B cell (primary cell): ENCODE results near the gene ZBTB11. TPM values are rescaled to one million over a fixed set of nuclear protein-coding genes. Genes with fewer than 3 reads are reported as not detected.

Experiments used
- ATAC-seq: fragments of 200-7000 bp; cut with Tn5 transposase; one replicate; pipeline ENCODE4 v1.10.0; 2021; ENCODE audit warnings: low read depth, mild to moderate bottlenecking, moderate number of reproducible peaks, moderate library complexity
- CTCF ChIA-PET: fragments of 350-600 bp; sonication (Branson Sonifier 250); formaldehyde crosslinking; loops from one replicate; lab custom pipeline; 2021; ENCODE audit warnings: antibody characterized with exemption, inconsistent platforms; lab: Charles Lee
- POLR2A ChIA-PET: fragments of 350-600 bp; sonication (Branson Sonifier 250); formaldehyde crosslinking; loops from one replicate; lab custom pipeline; 2021; ENCODE audit warnings: antibody characterized with exemption; lab: Charles Lee
- DNase-seq: peaks from one replicate; pipeline ENCODE4 v3.0.0; 2013
- H2AFZ ChIP-seq: 2 replicates; pipeline ENCODE4 v1.6.1; 2012; ENCODE audit warnings: mild to moderate bottlenecking, low read depth, low read length; ENCODE audit not compliant: insufficient read depth, poor library complexity, severe bottlenecking
- H3K27ac ChIP-seq, 2 donors: 1 replicate in 1 of 2; 2 replicates in 1 of 2; pipeline ENCODE4 v1.5.1; 2012 to 2013; ENCODE audit warnings: low read length in 2 of 2, mild to moderate bottlenecking in 2 of 2, moderate library complexity in 1 of 2
- H3K27me3 ChIP-seq, 4 experiments: fragments of 200-600 bp in 1 of 4; sonication (generic) in 1 of 4; replicated peaks in 1 of 4; 1 replicate in 2 of 4; 2 replicates in 2 of 4; pipeline versions ENCODE4 v1.6.1 to v1.7.0; 2013 to 2016; ENCODE audit warnings: low read length in 3 of 4, mild to moderate bottlenecking in 2 of 4, mixed read lengths in 1 of 4, moderate library complexity in 1 of 4; ENCODE audit not compliant: insufficient read depth in 4 of 4, control insufficient read depth in 3 of 4; ENCODE audit errors: control extremely low read depth in 1 of 4
- H3K36me3 ChIP-seq, 2 experiments: replicated peaks in 1 of 2; 1 replicate in 1 of 2; 2 replicates in 1 of 2; pipeline versions ENCODE4 v1.6.1 to v1.7.1; 2013; ENCODE audit warnings: low read length in 1 of 2; ENCODE audit not compliant: insufficient read depth in 2 of 2, control insufficient read depth in 1 of 2; ENCODE audit errors: control extremely low read depth in 1 of 2, extremely low read depth in 1 of 2
- H3K4me1 ChIP-seq, 2 donors: fragments of 200-600 bp in 1 of 2; sonication (generic) in 1 of 2; 1 replicate in 1 of 2; 2 replicates in 1 of 2; pipeline versions ENCODE4 v1.5.1 to v1.6.1; 2013 to 2017; ENCODE audit warnings: low read length in 2 of 2; ENCODE audit not compliant: control insufficient read depth in 2 of 2, insufficient read depth in 2 of 2
- H3K4me2 ChIP-seq: replicated peaks from 2 replicates; pipeline ENCODE3; 2012; ENCODE audit warnings: mild to moderate bottlenecking, low read depth, low read length; ENCODE audit not compliant: poor library complexity, severe bottlenecking
- H3K4me3 ChIP-seq, 5 experiments: fragments of 200-600 bp in 1 of 5; sonication (generic) in 1 of 5; 1 replicate in 3 of 5; 2 replicates in 2 of 5; pipeline versions ENCODE4 v1.5.1 to v1.7.0; 2011 to 2016; ENCODE audit warnings: low read length in 4 of 5, mild to moderate bottlenecking in 4 of 5, low read depth in 2 of 5, control low read depth in 1 of 5, moderate library complexity in 1 of 5; ENCODE audit not compliant: insufficient read depth in 1 of 5; ENCODE audit errors: control extremely low read depth in 1 of 5, extremely low read depth in 1 of 5
- H3K79me2 ChIP-seq: fragments of 200-600 bp; sonication (generic); one replicate; pipeline ENCODE4 v1.6.0; 2016; ENCODE audit warnings: low read length; ENCODE audit not compliant: control insufficient read depth, insufficient read depth
- H3K9ac ChIP-seq: fragments of 200-600 bp; sonication (generic); 2 replicates; pipeline ENCODE4 v1.6.1; 2017; ENCODE audit warnings: mild to moderate bottlenecking, low read length, moderate library complexity
- H3K9me3 ChIP-seq, 3 donors: one replicate each; pipeline versions ENCODE4 v1.6.1 to v1.7.1; 2013; ENCODE audit warnings: low read length in 2 of 3; ENCODE audit not compliant: control insufficient read depth in 2 of 3, insufficient read depth in 1 of 3; ENCODE audit errors: control extremely low read depth in 1 of 3
- H4K20me1 ChIP-seq: 2 replicates; pipeline ENCODE4 v1.6.0; 2012; ENCODE audit warnings: mild to moderate bottlenecking, low read length; ENCODE audit not compliant: insufficient read depth, control insufficient read depth, poor library complexity, severe bottlenecking
- H3K27ac Mint-ChIP-seq: one replicate; pipeline ENCODE4 v1.8.0; 2021; ENCODE audit warnings: mixed read lengths
- H3K27me3 Mint-ChIP-seq: one replicate; pipeline ENCODE4 v1.8.0; 2021; ENCODE audit warnings: mixed read lengths
- H3K4me1 Mint-ChIP-seq: one replicate; pipeline ENCODE4 v1.8.0; 2021; ENCODE audit warnings: mixed read lengths
- H3K4me3 Mint-ChIP-seq: one replicate; pipeline ENCODE4 v1.8.0; 2021; ENCODE audit warnings: mixed read lengths
- H3K9me3 Mint-ChIP-seq: one replicate; pipeline ENCODE4 v1.8.0; 2022; ENCODE audit warnings: mixed read lengths; ENCODE audit not compliant: insufficient read depth
- EZH2 ChIP-seq: IDR thresholded peaks from 2 replicates; pipeline ENCODE4 v1.6.1; 2012; ENCODE audit warnings: borderline replicate concordance, low read depth, mild to moderate bottlenecking, moderate library complexity, low read length; ENCODE audit not compliant: insufficient read depth, poor library complexity, severe bottlenecking
- WGBS: methylation state at CpG from one replicate; pipeline ENCODE4 v1.1.5; 2013; ENCODE audit warnings: missing lambda C conversion rate; ENCODE audit not compliant: insufficient coverage; 5-methylcytosine and 5-hydroxymethylcytosine counted together
- intact Hi-C: fragments of 100-400 bp; cut with micrococcal nuclease; formaldehyde crosslinking; loops from one replicate; pipeline ENCODE4 v1.10.0; 2022
- polyA plus RNA-seq: library from polyadenylated mRNA; depleted of rRNA; stranded (reverse); fragments of >200 nt; gene quantifications from 2 replicates; pipeline ENCODE4 v1.2.3, GENCODE V29; 2012
- total RNA-seq, 2 donors: library from RNA; stranded (reverse); fragments of 120-200 nt in 1 of 2; gene quantifications; 1 replicate in 1 of 2; 2 replicates in 1 of 2; pipeline versions ENCODE4 v1.2.3 to v1.2.4, GENCODE V29; 2013 to 2022
- TF ChIP-seq, protein P1 (sequence below): fragments of 200-600 bp; IDR thresholded peaks from one replicate; pipeline ENCODE4 v1.8.0; 2022; ENCODE audit warnings: antibody characterized with exemption, mild to moderate bottlenecking

ZBTB11 gene
- total and polyA plus RNA-seq, 2 donors (not counting 1 experiment from before 2014, with no cell fraction given): 16.3 to 42.6 TPM

DNA sequence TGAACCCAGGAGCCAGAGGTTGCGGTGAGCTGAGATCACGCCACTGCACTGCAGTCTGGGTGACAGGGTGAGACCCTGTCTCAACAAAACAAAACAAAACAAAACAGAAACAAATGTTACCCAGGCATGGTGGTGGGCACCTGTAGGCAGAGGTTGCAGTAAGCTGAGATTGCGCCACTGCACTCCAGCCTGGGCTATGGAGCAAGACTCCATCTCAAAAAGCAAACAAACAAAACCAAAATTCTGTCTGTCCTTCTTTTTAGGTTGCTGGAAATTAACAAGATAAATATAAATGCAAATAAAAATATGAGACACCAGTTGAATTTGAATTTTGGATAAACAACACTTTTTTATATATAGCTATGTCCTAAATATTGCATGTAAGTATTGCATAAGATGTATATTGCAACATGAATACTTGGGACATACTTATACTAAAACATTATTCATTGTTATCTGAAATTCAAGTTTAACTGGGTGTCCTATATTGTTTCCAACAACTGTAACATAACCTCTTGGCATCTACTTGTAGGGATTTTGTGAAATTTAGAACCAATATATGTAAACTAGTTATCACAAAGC is 42.8 kb upstream of the ZBTB11 start:
- WGBS: no CpG with 5 or more reads among the region's 3 CpGs
- Mint-ChIP-seq H3K4me1 (peaks cover 29% of the 10 kb centered on the region), H3K27me3 (no peaks in the 10 kb centered on the region), H3K4me3 (no peak overlapping the region), H3K27ac (no peak overlapping the region), H3K9me3 (no peaks in the 10 kb centered on the region)
- no peaks in the 10 kb centered on the region for H3K9me3 ChIP-seq
- H3K79me2 ChIP-seq: peaks cover under 1% of the 10 kb centered on the region
- H3K4me1 ChIP-seq: peaks cover 25 to 28% of the 10 kb centered on the region in 2 donors
- H3K4me3 ChIP-seq: no peak overlapping the region
- no peaks in the 10 kb centered on the region for H3K27me3 ChIP-seq
- DNase-seq (no peak), ATAC-seq (no peak)
- TF ChIP-seq, protein P1, sequence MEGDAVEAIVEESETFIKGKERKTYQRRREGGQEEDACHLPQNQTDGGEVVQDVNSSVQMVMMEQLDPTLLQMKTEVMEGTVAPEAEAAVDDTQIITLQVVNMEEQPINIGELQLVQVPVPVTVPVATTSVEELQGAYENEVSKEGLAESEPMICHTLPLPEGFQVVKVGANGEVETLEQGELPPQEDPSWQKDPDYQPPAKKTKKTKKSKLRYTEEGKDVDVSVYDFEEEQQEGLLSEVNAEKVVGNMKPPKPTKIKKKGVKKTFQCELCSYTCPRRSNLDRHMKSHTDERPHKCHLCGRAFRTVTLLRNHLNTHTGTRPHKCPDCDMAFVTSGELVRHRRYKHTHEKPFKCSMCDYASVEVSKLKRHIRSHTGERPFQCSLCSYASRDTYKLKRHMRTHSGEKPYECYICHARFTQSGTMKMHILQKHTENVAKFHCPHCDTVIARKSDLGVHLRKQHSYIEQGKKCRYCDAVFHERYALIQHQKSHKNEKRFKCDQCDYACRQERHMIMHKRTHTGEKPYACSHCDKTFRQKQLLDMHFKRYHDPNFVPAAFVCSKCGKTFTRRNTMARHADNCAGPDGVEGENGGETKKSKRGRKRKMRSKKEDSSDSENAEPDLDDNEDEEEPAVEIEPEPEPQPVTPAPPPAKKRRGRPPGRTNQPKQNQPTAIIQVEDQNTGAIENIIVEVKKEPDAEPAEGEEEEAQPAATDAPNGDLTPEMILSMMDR: no peak
- TF ChIP-seq EZH2: no peak
- no peak overlapping the region for H3K9ac ChIP-seq
- ChIA-PET POLR2A (no interaction called here), CTCF (interaction anchor here (1.0 kb wide), 1 partner anchor 83 kb away, joined by 3 read pairs; no protein-coding TSS in a partner anchor)
- no peak overlapping the region for H2AFZ ChIP-seq
- no peaks in the 10 kb centered on the region for H3K36me3 ChIP-seq
- intact Hi-C loops: no loop called here
- H3K27ac ChIP-seq: no peak overlapping the region
- H4K20me1 ChIP-seq: no peaks in the 10 kb centered on the region
- H3K4me2 ChIP-seq: no peak overlapping the region

DNA sequence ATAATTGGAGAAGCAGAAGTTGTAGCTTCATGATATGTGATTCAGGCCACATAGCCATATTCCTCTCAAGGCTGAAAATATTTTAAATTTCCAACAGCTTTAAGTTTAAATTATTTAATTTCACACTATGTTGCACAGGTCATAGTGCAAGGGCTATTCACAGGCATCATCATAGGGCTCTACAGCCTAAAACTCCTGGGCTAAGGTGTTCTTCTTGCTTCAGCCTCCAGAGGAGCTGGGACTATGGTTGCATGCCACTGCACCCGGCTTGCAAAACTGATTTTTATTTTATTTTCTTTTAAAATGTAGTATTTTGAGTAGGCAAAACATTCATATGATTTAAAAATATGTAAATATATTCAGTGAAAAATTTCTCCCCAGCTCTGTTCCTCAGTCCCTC is 41.5 kb upstream of the ZBTB11 start:
- ChIA-PET POLR2A (no interaction called here), CTCF (interaction anchor here (1.2 kb wide), 1 partner anchor 9 kb away, joined by 3 read pairs; no protein-coding TSS in a partner anchor)
- H3K27ac Mint-ChIP-seq: no peak overlapping the region
- H3K4me2 ChIP-seq: no peak overlapping the region
- peaks cover 20 to 21% of the 10 kb centered on the region in 2 donors for H3K4me1 ChIP-seq
- H3K4me3 Mint-ChIP-seq: no peak overlapping the region
- no peak overlapping the region for H2AFZ ChIP-seq
- WGBS: no CpG with 5 or more reads among the region's 1 CpG
- no peaks in the 10 kb centered on the region for H3K9me3 Mint-ChIP-seq
- no peak overlapping the region for H3K27ac ChIP-seq
- H3K4me3 ChIP-seq: no peak overlapping the region
- H3K4me1 Mint-ChIP-seq: peaks cover 20% of the 10 kb centered on the region
- no peaks in the 10 kb centered on the region for H3K79me2 ChIP-seq
- TF ChIP-seq, protein P1: no peak
- TF ChIP-seq EZH2: no peak
- intact Hi-C loops: no loop called here
- H3K9me3 ChIP-seq: no peaks in the 10 kb centered on the region
- H4K20me1 ChIP-seq: no peaks in the 10 kb centered on the region
- DNase-seq (no peak), ATAC-seq (no peak)
- no peak overlapping the region for H3K9ac ChIP-seq
- H3K27me3 ChIP-seq: no peaks in the 10 kb centered on the region
- no peaks in the 10 kb centered on the region for H3K36me3 ChIP-seq
- no peaks in the 10 kb centered on the region for H3K27me3 Mint-ChIP-seq
